GDM1 (cell line): ENCODE measurements around the gene STAC.
"Not testable (repeated sequence)": the region's sequence is repeated elsewhere in the genome, so short reads cannot be mapped to it uniquely, and the experiment has no call there.

Source experiments
- DNase-seq: peaks from one replicate; lab custom pipeline; 2025; lab: John Stamatoyannopoulos, UW

Gene STAC

DNA sequence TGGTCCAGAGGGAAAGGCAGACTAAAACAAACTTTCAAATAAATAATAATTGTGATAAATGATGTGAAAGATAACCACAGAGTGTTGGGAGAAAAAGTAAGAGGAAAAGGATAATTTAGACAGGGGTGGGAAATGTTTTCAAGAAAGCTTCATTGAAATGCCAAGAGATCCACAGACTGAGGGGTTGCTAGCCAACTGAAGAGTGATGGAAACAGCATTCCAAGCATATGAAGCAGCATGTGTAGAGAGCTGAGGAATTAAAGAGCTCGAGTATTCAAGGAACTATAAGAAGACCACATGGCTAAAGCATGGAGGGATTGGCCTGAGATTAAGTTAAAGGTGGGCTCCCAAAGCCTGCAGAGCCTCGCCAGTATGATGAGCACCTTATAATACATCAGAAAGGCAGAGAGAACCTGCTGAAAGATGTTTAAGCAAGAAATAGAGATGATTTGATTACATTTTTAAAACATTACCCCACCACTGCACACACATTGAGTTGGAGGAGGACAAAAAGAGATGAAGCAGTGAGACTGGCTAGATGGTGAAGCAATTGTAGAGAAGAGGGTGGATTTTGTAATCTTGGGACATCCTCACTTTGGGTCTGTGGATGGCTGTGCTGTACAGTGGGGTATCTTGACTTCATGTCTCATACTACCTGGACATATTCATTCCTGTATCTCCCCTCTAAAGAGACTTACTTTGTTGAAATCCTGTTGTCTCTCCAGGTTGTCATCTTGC, 100.8 kb downstream of the STAC start:
- DNase-seq: no peak

DNA sequence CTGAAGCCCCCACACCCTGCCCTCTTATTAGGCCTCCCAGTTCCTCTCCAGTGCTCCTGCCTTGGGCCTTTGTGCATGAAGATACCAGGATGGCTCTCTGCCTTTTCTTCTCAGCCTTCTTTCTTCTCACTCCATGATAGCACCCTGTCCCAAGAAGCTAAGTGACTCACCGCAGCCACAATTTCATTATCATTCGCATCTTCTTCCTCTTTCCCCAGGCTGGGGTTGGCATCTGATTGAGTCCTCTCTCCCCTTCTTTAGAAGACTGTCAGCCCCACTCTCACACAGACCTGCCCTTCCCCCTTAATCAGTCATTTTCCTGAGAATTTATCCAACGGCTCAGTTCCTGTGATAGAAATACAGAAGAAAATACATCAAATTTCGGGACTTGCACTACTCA, 102.0 kb downstream of the STAC start:
- DNase-seq: no peak

DNA sequence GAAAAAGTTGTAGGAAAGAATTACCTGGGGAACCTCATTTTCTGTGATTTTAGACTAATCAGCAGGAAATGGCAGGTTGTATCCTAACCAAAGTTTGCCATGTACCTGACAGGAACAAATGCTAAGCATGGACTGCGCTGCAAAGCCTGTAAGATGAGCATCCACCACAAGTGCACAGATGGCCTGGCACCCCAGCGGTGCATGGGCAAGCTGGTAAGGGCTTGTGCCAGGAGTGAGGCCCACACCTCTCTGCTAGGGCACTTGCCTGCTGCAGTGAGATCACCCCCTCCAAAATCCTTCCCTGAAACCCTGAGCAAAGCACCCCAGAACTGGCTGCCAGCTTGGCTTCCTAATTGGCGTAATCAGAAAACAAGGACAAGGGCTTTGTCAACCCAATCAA, 102.6 kb downstream of the STAC start:
- DNase-seq: no peak

DNA sequence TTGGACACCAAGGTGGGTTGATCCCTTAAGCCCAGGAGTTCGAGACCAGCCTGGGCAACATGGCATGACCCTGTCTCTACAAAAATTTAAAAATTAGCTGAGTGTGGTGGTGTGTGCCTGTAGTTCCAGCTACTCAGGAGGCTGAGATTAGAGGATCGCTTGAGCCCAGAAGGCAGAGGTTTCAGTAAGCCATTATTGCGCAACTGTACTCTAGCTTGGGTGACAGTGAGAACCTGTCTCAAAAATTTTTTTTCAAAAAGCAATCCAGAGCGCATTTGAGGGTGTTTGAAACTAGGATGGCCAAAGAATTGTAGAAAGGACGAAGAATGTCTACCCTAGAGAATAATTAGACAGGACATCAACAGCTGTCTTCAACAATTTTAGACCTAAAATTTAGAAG, 103.4 kb downstream of the STAC start:
- DNase-seq: no peak

GRCh38 chr3:36484386-36484785, 104.1 kb downstream of the STAC start:
- no peak for DNase-seq

GRCh38 chr3:36486009-36486795, 105.9 kb downstream of the STAC start:
- DNase-seq: no peak

DNA sequence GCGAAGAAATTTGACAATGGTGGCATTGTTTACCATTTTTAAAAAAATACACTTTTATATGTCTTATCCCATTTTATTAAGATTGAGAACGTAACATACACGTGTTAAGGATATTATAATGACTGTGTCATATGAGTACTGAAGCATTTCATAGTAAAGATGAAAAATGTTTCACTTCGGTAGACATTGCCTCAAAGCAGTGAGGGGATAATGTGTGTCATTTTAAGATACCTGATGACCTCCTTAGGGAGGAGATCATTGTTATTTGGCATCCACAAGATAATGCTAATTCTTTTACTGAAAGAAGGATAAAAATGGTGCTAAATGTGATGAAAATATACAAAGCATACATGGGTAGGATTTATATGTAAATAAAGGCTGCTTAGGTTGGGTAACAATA, 107.3 kb downstream of the STAC start:
- DNase-seq: no peak

DNA sequence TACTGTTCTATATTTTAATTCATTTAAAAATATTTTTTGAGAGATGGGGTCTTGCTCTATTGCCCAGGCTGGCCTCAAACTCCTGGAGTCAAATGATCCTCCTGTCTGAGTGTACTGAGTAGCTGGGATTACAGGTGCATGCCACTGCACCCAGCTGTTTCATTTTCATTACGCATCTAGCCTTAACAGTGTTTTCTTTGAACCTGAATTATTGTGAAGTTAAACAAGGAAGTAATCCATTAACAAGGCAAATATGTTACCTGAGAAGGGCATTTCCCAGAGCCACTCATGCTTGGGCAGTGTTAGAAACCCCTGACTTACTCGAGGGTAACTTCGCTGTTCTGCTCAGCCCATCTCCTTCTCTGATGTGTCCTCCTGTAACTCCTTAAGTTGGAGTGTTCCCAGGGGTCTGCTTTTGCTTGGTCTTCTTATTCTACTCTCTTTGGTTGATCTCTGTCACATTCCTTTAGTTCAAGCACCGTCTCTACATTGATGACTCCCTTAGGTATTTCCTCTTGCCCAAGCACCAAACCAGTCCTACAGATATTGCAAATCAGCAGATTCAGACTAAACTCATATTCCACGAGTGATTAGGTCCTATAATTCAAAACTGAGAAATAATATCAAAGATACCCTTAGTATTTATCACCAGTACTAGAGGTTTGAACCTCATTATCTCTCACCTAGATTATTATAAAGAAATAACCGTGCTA, 107.9 kb downstream of the STAC start:
- no peak for DNase-seq

DNA sequence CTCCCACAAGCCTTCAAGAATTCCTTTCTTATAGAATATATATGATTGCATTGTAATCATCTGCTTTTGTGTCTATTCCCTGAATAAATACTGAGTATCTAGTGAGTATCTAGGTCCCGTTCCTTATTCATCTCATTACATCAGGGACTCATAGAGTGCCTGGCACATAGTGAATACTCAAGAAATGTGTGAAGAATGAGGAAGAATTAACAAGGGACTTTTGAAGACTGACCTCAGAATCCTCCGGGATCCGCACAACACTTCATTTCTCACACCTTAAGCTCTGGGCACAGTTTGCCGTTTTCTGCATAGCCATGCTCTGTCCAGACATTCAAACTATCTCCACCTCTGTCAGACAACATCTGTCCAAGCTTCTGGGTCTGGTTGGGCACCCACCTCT, 108.8 kb downstream of the STAC start:
- no peak for DNase-seq

GRCh38 chr3:36489679-36490425, 109.5 kb downstream of the STAC start:
- no peak for DNase-seq

- no peak for DNase-seq
These were observed 112.7 kb downstream of the STAC start for GRCh38 chr3:36493051-36493450.

DNA sequence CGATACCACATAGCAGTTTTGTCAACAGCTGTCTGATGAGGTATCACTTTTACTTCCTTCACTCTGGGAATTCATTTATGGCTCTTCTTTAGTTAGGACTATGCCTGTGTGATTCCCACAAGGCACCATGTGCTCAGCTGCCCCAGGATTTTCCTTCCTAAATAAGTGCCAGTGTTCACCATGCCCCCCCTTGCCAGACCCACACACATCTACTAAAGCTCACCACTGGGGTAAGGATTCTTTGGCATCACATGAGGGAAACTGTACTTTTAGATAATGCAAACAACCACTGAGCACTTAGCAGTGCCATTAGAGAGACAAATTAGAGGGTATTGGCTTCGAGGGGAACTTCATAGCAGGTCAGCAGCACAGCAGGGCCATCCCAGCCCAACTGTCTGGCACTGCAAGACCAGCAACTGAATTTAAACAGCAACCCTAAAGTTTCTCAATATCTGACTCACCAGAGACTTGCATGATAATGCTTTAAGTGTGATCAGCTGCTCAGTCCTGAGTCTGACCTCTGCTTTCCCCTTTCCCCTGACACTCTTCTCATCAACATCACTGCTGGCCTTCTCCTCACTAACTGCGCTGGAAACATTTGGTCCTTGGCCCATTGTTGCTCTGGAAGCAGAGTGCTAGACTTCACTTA, 114.3 kb downstream of the STAC start:
- DNase-seq: no peak

DNA sequence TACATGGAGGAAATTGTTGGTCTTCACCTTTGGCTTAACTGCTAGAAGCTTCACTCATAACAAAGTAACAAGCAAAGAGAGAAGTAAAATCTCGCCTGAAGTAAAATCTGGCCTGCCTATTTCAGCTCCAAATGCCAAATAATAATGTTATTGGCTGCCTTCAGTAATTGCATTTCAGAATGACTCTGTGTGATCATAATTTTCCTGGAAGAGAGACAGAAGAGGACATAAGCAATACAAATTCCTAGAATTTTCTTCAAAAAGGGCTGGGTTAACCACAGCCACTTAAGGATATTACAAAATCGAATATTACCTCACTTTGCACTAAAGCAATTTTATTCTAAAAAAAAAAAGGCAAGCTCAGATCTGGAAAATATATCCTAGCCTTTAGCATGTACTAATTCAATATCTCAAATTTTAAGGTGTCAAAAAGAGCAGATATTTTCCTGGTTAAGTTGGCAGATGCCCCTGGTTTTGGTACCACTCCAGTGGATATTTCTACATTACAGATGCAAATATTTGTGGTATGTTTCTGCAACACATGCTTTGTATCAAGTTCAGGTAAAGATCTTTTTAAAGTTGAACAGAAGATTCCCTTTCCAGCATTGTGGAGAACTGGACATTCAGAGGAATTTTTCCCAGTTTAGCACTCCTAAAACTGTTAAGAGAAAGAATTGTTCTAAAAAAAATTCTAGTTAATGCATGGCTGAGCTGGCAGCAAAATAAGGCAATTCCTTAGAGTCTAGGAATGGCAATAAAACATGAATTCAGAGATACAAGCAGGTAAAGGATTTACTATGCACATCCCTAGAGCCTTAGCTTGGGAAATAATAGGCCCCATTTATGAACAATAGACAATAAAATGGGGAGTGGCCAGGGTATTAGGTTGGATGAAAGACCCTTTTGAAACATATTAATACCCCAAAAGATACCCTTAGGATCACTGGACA, 116.7 kb downstream of the STAC start:
- DNase-seq: no peak

GRCh38 chr3:36500053-36500452, 119.7 kb downstream of the STAC start:
- DNase-seq: not testable (repeated sequence)

DNA sequence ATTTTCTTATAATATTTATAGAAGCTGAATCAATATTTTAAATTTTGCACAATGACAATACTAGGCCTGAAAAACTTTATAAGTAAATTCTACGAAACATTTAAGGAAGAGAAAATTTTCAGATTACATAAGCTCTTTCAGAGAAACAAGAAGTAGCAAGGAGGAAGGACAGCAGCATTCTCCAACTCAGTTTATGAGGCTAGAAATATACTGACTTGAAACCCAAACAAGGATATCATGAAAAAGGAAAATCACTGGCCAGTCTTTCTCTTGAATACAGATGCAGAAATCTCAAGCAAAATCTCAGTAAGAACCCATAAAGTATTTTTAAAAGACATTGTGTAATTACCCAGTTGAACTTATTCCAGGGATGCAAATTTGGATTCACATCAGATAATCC, 121.3 kb downstream of the STAC start:
- DNase-seq: no peak

GRCh38 chr3:36505393-36505792, 125.1 kb downstream of the STAC start:
- DNase-seq: no peak

DNA sequence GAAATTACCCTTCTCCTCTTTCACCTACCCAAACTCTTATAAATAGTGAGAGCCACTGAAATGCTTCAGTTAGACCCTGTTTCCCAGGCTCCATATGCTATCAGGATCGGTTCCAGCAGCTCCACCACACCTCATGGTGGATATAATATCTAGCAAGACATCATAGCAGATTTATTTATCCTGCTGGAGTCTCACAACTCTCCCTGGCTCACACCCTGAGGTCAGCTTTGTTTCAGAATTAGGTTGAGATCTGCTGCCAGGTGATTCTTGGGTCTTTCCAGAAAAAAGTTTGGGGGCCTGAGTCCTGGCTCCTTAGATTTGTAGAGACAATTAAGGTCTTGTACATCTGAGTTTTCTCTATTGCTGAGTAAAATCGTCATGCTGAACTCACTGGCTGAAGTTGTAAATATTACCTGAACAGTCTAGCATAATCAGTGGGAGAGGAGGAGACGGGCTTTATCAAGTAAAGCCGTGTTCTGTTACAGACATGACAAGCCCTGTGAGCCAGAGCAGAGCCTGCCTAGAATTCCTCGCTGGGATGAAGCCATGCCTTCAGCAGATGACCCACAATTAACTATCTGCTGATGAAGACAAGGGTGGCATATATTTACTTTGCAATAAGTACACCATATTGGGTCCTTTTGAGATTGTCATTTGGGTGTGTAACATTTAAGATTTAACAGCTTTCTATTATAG, 131.6 kb downstream of the STAC start:
- DNase-seq: no peak

- DNase-seq: no peak
These were observed 132.3 kb downstream of the STAC start for GRCh38 chr3:36512555-36512954.

DNA sequence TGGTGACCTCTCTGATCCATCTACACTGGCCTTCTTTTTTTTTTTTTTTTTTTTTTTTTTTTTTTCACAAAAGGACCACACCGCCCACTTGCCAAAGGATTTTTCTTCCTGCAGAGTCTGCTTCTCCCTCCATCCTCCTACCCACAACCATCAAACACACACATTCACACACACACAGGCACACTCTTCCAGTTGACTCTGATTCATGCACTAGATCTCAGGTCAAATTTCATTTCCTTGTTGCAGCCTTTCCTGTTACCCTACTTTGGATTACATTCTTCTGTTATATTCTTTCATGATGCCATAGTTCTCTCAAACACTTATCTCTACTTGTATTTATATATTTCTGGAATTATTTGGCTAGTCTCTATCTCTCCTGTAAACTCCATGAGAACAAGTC, 133.9 kb downstream of the STAC start:
- DNase-seq: no peak

GRCh38 chr3:36519682-36520081, 139.4 kb downstream of the STAC start:
- DNase-seq: no peak
